LNCaP clone FGC (cell line): Measurements from ENCODE around the gene SLC23A2.

Experiments
- DNase-seq: peaks from one replicate; pipeline ENCODE4 v3.0.0-alpha.2; 2011; ENCODE audit warnings: low read depth
- H3K4me3 ChIP-seq: 2 replicates; pipeline ENCODE4 v1.5.1; 2011; ENCODE audit warnings: mild to moderate bottlenecking, low read depth, low read length, control low read depth
- TF ChIP-seq, protein P1 (sequence below): IDR thresholded peaks from 2 replicates; pipeline ENCODE4 v1.5.1; 2012; ENCODE audit warnings: mild to moderate bottlenecking; ENCODE audit not compliant: control insufficient read depth, insufficient read depth; ENCODE audit errors: extremely low read depth

Gene SLC23A2

DNA sequence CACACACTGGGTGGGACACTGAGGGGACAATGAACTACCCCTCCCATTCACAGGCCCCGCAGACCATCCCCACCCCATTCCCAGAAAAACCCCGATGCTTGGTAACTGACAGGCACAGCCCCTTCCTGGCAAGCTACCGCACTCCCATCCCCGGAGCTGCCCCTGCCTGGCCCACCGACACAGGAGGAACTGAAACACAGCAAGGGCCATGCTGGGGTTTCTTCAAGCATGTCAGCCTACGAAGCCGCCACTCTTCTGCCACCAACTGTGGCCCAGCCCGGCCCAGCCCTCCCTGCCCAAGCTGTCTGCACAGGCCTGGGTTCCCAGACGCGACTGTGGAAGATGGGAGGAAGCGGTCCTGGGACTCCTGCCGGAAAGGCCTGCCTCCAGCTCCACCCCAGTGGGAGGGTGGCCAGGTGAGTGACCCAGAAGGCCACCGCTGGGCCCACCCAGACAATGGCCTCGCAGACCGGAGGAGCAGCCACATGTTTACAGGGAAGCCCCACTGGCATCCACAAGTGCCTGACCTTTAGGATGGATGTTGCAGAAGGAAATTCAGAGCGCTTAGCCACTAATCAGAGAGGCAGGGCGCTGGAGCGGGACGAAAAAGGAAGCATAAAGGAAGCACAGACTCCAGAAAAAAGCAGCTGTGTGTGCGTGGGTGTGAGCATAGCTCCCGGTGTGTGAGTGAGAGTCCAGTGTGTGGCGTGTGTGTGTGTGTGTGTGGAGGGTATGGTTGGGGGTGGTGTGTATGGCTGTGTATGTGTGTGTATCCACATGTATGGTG is 188.0 kb downstream of the SLC23A2 start:
- no peak for DNase-seq
- H3K4me3 ChIP-seq: no peak overlapping the region
- TF ChIP-seq, protein P1, sequence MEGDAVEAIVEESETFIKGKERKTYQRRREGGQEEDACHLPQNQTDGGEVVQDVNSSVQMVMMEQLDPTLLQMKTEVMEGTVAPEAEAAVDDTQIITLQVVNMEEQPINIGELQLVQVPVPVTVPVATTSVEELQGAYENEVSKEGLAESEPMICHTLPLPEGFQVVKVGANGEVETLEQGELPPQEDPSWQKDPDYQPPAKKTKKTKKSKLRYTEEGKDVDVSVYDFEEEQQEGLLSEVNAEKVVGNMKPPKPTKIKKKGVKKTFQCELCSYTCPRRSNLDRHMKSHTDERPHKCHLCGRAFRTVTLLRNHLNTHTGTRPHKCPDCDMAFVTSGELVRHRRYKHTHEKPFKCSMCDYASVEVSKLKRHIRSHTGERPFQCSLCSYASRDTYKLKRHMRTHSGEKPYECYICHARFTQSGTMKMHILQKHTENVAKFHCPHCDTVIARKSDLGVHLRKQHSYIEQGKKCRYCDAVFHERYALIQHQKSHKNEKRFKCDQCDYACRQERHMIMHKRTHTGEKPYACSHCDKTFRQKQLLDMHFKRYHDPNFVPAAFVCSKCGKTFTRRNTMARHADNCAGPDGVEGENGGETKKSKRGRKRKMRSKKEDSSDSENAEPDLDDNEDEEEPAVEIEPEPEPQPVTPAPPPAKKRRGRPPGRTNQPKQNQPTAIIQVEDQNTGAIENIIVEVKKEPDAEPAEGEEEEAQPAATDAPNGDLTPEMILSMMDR: no peak

DNA sequence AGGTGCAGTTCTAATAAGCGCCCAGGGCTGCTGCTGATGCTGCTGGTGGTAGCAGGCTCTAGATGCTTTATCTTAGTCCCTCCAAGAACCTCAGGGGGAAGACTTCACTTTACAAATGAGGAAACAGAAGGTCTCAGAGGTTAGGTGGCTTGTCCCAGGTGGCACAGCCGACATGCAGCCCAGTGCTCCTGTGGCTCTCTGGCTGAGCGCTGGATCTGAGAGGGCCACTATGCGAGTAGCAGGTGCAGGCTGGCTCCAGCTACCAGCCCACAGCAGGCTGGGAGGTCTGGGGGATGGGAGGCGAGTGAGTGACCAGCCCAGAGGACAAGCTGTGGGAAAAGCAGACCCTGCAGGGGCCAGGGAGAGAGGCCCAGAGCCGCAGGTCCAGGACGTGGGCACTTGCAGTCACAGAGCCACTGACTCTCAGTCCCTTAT is 188.7 kb downstream of the SLC23A2 start:
- TF ChIP-seq, protein P1: no peak
- H3K4me3 ChIP-seq: no peak overlapping the region
- no peak for DNase-seq

DNA sequence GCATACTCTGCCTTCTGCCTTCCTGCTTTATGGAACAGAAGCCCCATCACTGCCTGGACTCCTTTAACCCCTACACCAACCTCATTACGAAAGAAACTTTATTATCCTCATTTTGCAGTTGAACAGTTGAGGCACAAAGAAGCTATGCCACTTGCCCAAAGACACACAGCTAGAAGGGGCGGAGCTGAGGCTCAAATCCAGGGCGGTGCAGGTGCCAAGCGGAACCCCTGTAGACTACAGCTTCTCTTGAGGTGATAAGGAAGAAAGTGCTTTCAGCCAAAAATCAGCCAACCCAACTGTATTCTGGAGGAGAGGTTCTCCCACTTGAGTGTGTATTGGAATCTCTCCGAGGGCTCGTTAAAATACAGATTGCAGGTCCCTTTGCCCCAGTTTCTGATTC is 189.1 kb downstream of the SLC23A2 start:
- TF ChIP-seq, protein P1: no peak
- DNase-seq: no peak
- no peak overlapping the region for H3K4me3 ChIP-seq

DNA sequence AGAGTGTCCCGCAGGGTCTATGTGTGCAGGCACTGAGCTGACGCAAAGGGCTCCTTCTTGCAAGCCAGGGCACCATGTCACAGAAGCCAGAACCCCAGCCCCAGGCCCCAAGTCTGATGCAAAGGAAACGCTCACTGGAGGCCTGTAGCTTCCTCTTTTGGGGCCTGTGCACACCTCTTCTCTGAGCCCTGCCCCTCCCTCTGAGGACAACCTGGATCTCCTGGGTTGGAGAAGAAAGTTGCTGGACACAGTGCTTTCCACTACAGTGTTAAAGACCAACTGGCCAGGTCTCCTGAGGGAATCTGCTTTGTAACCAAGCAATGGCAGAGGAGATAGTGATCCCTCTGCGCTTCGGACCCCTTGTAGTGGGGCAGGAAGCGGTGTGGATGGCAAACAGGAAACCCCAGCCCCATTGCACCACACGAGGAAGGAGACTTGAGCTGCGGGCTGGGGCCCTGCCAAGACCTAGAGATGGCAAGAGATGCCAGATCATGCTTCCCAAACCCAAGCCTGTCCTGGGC is 189.6 kb downstream of the SLC23A2 start:
- DNase-seq: no peak
- no peak overlapping the region for H3K4me3 ChIP-seq
- TF ChIP-seq, protein P1: no peak

DNA sequence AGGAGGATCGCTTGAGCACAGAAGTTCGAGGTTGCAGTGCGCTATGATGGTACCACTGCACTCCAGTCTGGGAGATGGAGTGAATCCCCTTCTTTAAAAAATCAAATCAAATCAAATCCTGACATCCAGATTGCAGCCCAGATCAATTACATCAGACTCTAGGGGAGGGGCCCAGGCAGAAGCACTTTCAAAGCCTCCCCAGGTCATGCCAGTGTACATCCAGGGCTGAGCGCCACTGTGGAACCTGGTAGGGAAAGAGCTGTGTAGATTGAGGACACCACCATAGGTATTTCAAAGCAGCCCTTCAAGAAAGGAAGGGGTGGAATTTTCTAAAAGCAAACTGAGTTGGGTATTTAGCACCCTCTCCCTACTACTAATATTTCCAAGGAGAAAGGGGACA is 190.1 kb downstream of the SLC23A2 start:
- no peak for DNase-seq
- no peak overlapping the region for H3K4me3 ChIP-seq
- TF ChIP-seq, protein P1: no peak

DNA sequence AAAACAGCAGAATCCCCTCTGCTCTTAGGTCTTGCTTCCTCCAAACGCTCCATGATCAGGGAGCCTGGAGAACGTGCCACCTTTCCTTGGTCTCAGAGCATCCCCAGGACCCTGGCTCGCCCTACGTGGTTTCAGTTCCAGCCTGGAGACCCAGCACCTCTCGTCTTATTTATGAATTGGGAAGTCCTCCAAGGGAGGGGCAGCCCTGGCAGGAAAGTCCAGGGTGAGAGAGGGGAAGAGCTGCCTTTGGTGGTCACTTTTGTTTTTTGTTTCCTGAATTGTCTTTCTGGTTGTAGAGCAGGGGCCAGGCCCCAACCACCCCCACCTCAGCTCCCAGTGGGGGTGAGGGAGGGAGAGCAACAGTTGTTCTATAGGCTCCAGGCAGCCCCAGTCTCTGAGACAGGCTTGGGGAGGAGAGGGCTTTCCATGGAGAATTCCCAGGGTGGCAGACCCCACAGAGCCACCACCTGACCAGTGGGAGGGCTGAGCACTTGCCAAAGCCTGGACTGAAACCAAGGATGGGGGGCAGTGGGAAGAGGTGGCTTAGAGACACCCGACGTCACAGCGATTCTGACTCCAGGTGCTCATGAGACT is 190.8 kb downstream of the SLC23A2 start:
- H3K4me3 ChIP-seq: no peak overlapping the region
- no peak for DNase-seq
- TF ChIP-seq, protein P1: no peak
